ENCODE results near the gene IP6K2. TPM values are rescaled to one million over a fixed set of nuclear protein-coding genes. Genes with fewer than 3 reads are reported as not detected.

Gene IP6K2
- total RNA-seq, 2 experiments from 2014 or later: 56.6 to 61.2 TPM

- no peaks in the 10 kb centered on the region for H3K27me3 Mint-ChIP-seq
- CTCF ChIA-PET: interaction anchor here (0.6 to 4.9 kb wide), 3 partner anchors 10 to 41 kb away, joined by 4 to 26 read pairs (median 17); partner anchors contain the start of genes CELSR3 and SLC26A6
- peaks cover 25% of the 10 kb centered on the region for H3K4me1 Mint-ChIP-seq
- POLR2A ChIA-PET: no interaction called here
- H3K9me3 Mint-ChIP-seq: no peaks in the 10 kb centered on the region
- no peak overlapping the region for H3K27ac Mint-ChIP-seq
- H3K4me3 Mint-ChIP-seq: no peak overlapping the region
- H3K36me3 Mint-ChIP-seq (ENCODE audit: low read depth): no peaks in the 10 kb centered on the region
- DNase-seq: no peak
These were observed 63.9 kb downstream of the IP6K2 start for GRCh38 chr3:48652923-48653715.

- H3K36me3 Mint-ChIP-seq (ENCODE audit: low read depth): no peaks in the 10 kb centered on the region
- DNase-seq: no peak
- H3K9me3 Mint-ChIP-seq: no peaks in the 10 kb centered on the region
- ChIA-PET POLR2A (no interaction called here), CTCF (interaction anchor here (3.7 to 4.9 kb wide), 2 partner anchors 11 to 17 kb away, joined by 17 to 26 read pairs; partner anchors contain the start of genes CELSR3 and SLC26A6)
- H3K4me1 Mint-ChIP-seq: peaks cover 16% of the 10 kb centered on the region
- no peaks in the 10 kb centered on the region for H3K27me3 Mint-ChIP-seq
- H3K4me3 Mint-ChIP-seq: no peak overlapping the region
- no peak overlapping the region for H3K27ac Mint-ChIP-seq
These were observed 65.2 kb downstream of the IP6K2 start for GRCh38 chr3:48651771-48652170.

DNA sequence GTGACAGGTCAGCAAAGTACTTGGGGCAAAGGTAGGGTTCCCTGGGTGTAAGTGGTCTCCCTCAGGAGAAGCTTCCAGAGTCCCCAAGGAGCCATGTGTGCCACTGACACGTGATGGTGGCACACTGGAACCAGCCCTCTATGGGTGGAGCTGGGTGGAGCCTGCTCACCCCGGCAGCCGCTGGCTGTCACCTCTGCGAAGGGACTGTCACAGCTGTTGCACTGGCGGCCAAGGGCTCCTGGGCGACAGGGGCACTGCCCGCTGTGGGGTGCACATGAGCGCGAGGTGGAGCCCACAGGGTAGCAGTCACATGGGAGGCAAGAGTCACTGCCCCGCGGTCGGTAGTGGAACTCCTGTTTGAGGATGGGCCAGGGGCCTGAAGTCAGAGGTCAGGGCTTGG, 66.3 kb downstream of the IP6K2 start:
- Mint-ChIP-seq H3K9me3 (no peaks in the 10 kb centered on the region), H3K4me3 (no peak overlapping the region), H3K4me1 (peaks cover 10% of the 10 kb centered on the region), H3K27me3 (no peaks in the 10 kb centered on the region), H3K36me3 (ENCODE audit: low read depth) (no peaks in the 10 kb centered on the region), H3K27ac (no peak overlapping the region)
- ChIA-PET CTCF (interaction anchor here (4.9 kb wide), 1 partner anchor 16 kb away, joined by 26 read pairs; the partner anchor contains the start of gene SLC26A6), POLR2A (no interaction called here)
- no peak for DNase-seq

DNA sequence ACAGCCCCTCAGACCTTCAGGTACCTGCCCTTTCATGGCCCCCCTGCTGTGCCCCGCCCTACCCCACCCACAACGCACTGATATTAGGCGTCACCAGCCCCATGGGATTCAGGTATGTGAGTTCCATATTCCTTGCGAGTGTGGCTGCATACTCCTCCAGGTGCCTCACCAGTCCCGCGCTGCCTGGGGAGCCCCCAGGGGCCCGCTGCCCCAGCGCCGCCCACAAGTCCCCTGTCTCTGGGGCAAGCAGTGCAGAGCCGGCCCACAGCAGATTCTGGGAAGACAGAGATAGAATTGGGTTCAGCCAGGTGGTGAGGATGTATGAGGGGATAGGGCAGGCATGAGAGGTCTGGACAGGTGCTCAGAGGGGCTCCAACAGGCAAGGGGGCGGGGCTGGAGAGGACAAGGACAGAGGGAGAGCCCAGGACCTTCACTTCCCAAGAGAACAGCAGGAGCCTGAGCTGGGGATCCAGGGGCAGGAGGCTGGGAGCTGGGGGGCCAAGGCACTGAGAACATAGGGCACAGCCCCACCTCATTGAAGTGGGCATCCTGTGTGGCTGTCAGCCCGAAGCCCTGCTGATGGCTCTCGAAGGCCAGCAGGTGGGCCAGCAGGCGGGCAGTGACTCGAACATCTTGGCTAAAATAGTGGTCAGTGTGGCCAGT, 68.7 kb downstream of the IP6K2 start:
- Mint-ChIP-seq H3K4me1 (peaks cover 2% of the 10 kb centered on the region), H3K27me3 (no peaks in the 10 kb centered on the region), H3K4me3 (no peak overlapping the region), H3K9me3 (no peaks in the 10 kb centered on the region), H3K36me3 (ENCODE audit: low read depth) (no peaks in the 10 kb centered on the region), H3K27ac (no peak overlapping the region)
- POLR2A ChIA-PET: interaction anchor here (0.6 kb wide), 1 partner anchor 46 kb away, joined by 6 read pairs; no protein-coding TSS in a partner anchor
- CTCF ChIA-PET: interaction anchor here (0.6 to 2.0 kb wide), 4 partner anchors 10 to 88 kb away, joined by 3 to 8 read pairs (median 4); partner anchors contain the start of gene SLC26A6
- DNase-seq: no peak

- CTCF ChIA-PET: interaction anchor here (0.7 kb wide), 1 partner anchor 12 kb away, joined by 3 read pairs; the partner anchor contains the start of gene SLC26A6
- POLR2A ChIA-PET: interaction anchor here (0.6 kb wide), 1 partner anchor 46 kb away, joined by 6 read pairs; no protein-coding TSS in a partner anchor
- no peak overlapping the region for H3K4me3 Mint-ChIP-seq
- peaks cover 2% of the 10 kb centered on the region for H3K4me1 Mint-ChIP-seq
- DNase-seq: no peak
- no peaks in the 10 kb centered on the region for H3K9me3 Mint-ChIP-seq
- no peaks in the 10 kb centered on the region for H3K27me3 Mint-ChIP-seq
- no peak overlapping the region for H3K27ac Mint-ChIP-seq
- no peaks in the 10 kb centered on the region for H3K36me3 Mint-ChIP-seq (ENCODE audit: low read depth)
These were observed 69.3 kb downstream of the IP6K2 start for GRCh38 chr3:48647714-48648113.

GRCh38 chr3:48644898-48645760, 71.9 kb downstream of the IP6K2 start:
- H3K4me3 Mint-ChIP-seq: no peak overlapping the region
- no peak for DNase-seq
- POLR2A ChIA-PET: no interaction called here
- H3K4me1 Mint-ChIP-seq: peaks cover 2% of the 10 kb centered on the region
- CTCF ChIA-PET: interaction anchor here (2.0 kb wide), 1 partner anchor 11 kb away, joined by 5 read pairs; no protein-coding TSS in a partner anchor
- no peaks in the 10 kb centered on the region for H3K36me3 Mint-ChIP-seq (ENCODE audit: low read depth)
- no peak overlapping the region for H3K27ac Mint-ChIP-seq
- no peaks in the 10 kb centered on the region for H3K27me3 Mint-ChIP-seq
- H3K9me3 Mint-ChIP-seq: no peaks in the 10 kb centered on the region

DNA sequence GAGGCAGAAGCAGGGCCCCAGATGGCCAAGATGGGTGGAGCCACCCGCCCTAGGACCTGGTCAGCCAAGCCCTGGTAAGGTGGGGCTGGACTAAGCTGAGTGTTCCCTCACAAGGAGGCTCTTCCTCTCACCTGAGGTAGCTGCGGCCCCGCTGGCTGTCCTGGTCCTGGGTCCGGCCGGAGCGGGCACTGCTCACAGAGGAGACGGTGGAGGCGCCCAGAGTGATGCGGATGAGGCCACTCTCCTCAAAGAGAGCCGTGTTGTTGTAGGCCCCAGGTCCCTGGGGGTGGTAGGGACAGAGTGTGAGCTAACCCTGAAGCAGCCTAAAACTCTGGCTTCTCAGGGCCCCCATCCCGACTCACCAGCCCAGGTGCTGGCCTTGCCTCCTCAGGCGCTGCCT, 74.4 kb downstream of the IP6K2 start:
- no peak overlapping the region for H3K4me3 Mint-ChIP-seq
- ChIA-PET CTCF (interaction anchor here (0.5 kb wide), 1 partner anchor 196 kb away, joined by 3 read pairs; no protein-coding TSS in a partner anchor), POLR2A (no interaction called here)
- no peaks in the 10 kb centered on the region for H3K4me1 Mint-ChIP-seq
- H3K27ac Mint-ChIP-seq: no peak overlapping the region
- no peak for DNase-seq
- H3K9me3 Mint-ChIP-seq: no peaks in the 10 kb centered on the region
- no peaks in the 10 kb centered on the region for H3K36me3 Mint-ChIP-seq (ENCODE audit: low read depth)
- H3K27me3 Mint-ChIP-seq: no peaks in the 10 kb centered on the region

DNA sequence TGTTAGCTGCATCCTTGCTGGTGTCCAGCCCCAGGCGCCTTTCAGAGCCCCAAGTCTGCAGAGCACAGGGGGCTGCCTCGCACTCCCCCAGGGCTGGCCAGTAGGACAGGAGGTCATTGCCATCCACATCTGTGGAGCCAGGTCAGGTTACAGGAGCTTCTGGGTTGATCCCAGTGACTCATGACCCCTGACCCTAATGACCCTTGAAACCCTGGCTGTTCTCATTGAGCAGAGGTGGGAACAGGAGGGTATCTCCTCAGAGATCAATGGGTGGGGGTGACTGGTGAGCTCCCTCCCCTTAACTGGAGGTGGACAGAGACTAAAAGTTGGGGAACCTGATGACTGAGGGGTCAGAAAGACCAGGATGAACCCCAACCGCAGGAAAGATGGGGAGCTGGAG, 75.6 kb downstream of the IP6K2 start:
- Mint-ChIP-seq H3K27ac (no peak overlapping the region), H3K4me3 (no peak overlapping the region), H3K27me3 (no peaks in the 10 kb centered on the region), H3K9me3 (no peaks in the 10 kb centered on the region), H3K36me3 (ENCODE audit: low read depth) (no peaks in the 10 kb centered on the region), H3K4me1 (peaks cover 3% of the 10 kb centered on the region)
- CTCF ChIA-PET: interaction anchor here (0.5 to 1.1 kb wide), 3 partner anchors 84 to 923 kb away, joined by 3 read pairs; no protein-coding TSS in a partner anchor
- POLR2A ChIA-PET: no interaction called here
- no peak for DNase-seq

GRCh38 chr3:48639944-48640606, 76.9 kb downstream of the IP6K2 start:
- no peak overlapping the region for H3K4me3 Mint-ChIP-seq
- H3K27ac Mint-ChIP-seq: no peak overlapping the region
- H3K9me3 Mint-ChIP-seq: no peaks in the 10 kb centered on the region
- H3K27me3 Mint-ChIP-seq: no peaks in the 10 kb centered on the region
- CTCF ChIA-PET: no interaction called here
- H3K4me1 Mint-ChIP-seq: peaks cover 11% of the 10 kb centered on the region
- DNase-seq: no peak
- H3K36me3 Mint-ChIP-seq (ENCODE audit: low read depth): no peaks in the 10 kb centered on the region
- POLR2A ChIA-PET: no interaction called here

Small RNA genes within 50 kb of the gene (microRNA-seq; reads per million reads assigned to microRNA genes)
- gene MIR4793 (ENCODE audit: borderline microRNAs expressed, borderline replicate concordance): not detected

Other genes starting within 250 kb of the IP6K2 start
- gene SHISA5, start 213.0 kb downstream of the IP6K2 start, total RNA-seq: 100 to 1,000 TPM; 266 to 271 TPM
- 10 to 100 TPM; 21.6 to 24.9 TPM for gene PFKFB4, start 160.4 kb downstream of the IP6K2 start, total RNA-seq
- not detected for gene UCN2, start 153.4 kb downstream of the IP6K2 start, total RNA-seq
- 1 to 10 TPM in 1 of 2 experiments, under 1 TPM in 1; 0.52 to 1.3 TPM for gene COL7A1, start 121.9 kb downstream of the IP6K2 start, total RNA-seq
- 100 to 1,000 TPM; 150 to 157 TPM for gene UQCRC1, start 107.6 kb downstream of the IP6K2 start, total RNA-seq
- under 1 TPM; 0.32 to 0.33 TPM for gene TMEM89, start 95.5 kb downstream of the IP6K2 start, total RNA-seq
- 10 to 100 TPM; 41.3 to 45.7 TPM for gene SLC26A6, start 81.8 kb downstream of the IP6K2 start, total RNA-seq
- gene CELSR3, start 54.3 kb downstream of the IP6K2 start, total RNA-seq: 1 to 10 TPM; 7.9 to 8.6 TPM
- gene NCKIPSD, start 31.3 kb downstream of the IP6K2 start, total RNA-seq: 10 to 100 TPM; 41.5 to 42.6 TPM
- 10 to 100 TPM; 26.4 to 27.2 TPM for gene PRKAR2A, start 130.7 kb upstream of the IP6K2 start, total RNA-seq
- 10 to 100 TPM; 35.2 to 40.6 TPM for gene SLC25A20, start 181.7 kb upstream of the IP6K2 start, total RNA-seq
- 10 to 100 TPM; 91.0 to 95.0 TPM for gene ARIH2, start 201.6 kb upstream of the IP6K2 start, total RNA-seq

Measured in activated CD4-positive, alpha-beta T cell treated with anti-CD3 and anti-CD28 coated beads, Interleukin-2, amount 10 ng/mL, durations not matched to agents 7 days and 5 days (primary cell).